ENCODE measurements around the gene MAPKAPK5.
"Not testable (repeated sequence)": the region's sequence is repeated elsewhere in the genome, so short reads cannot be mapped to it uniquely, and the experiment has no call there.

Gene MAPKAPK5

GRCh38 chr12:111870706-111871105 is 28.7 kb downstream of the MAPKAPK5 start:
- FAIRE-seq (no peak), DNase-seq (ENCODE audit: extremely low spot score, insufficient read length, low read depth) (no peak)

GRCh38 chr12:111873113-111873512 is 31.1 kb downstream of the MAPKAPK5 start:
- DNase-seq (ENCODE audit: extremely low spot score, insufficient read length, low read depth) (no peak), FAIRE-seq (no peak)

GRCh38 chr12:111881716-111882115 is 39.7 kb downstream of the MAPKAPK5 start:
- DNase-seq (ENCODE audit: extremely low spot score, insufficient read length, low read depth) (no peak), FAIRE-seq (no peak)

- no peak for FAIRE-seq
- DNase-seq (ENCODE audit: extremely low spot score, insufficient read length, low read depth) = no peak
Observed at GRCh38 chr12:111886662-111887545, 44.9 kb downstream of the MAPKAPK5 start.

- FAIRE-seq (no peak), DNase-seq (ENCODE audit: extremely low spot score, insufficient read length, low read depth) (no peak)
Observed at GRCh38 chr12:111887926-111888745, 46.1 kb downstream of the MAPKAPK5 start.

GRCh38 chr12:111893287-111893686 is 51.3 kb downstream of the MAPKAPK5 start:
- DNase-seq (ENCODE audit: extremely low spot score, insufficient read length, low read depth) = no peak
- FAIRE-seq = no peak

GRCh38 chr12:111894556-111894955 is 52.5 kb downstream of the MAPKAPK5 start:
- DNase-seq (ENCODE audit: extremely low spot score, insufficient read length, low read depth) = no peak
- FAIRE-seq = no peak

- FAIRE-seq = no peak
Observed at GRCh38 chr12:111901182-111901581, 59.2 kb downstream of the MAPKAPK5 start.

GRCh38 chr12:111904446-111904975 is 62.5 kb downstream of the MAPKAPK5 start:
- FAIRE-seq (no peak), DNase-seq (ENCODE audit: extremely low spot score, insufficient read length, low read depth) (no peak)

More at GRCh38 chr12:111901182-111901581, 59.2 kb downstream of the MAPKAPK5 start:
- no peak for DNase-seq (ENCODE audit: extremely low spot score, insufficient read length, low read depth)

- FAIRE-seq (no peak), DNase-seq (ENCODE audit: extremely low spot score, insufficient read length, low read depth) (no peak)
Observed at GRCh38 chr12:111905502-111905901, 63.5 kb downstream of the MAPKAPK5 start.

GRCh38 chr12:111907740-111908139 is 65.7 kb downstream of the MAPKAPK5 start:
- FAIRE-seq (no peak), DNase-seq (ENCODE audit: extremely low spot score, insufficient read length, low read depth) (no peak)

- DNase-seq (ENCODE audit: extremely low spot score, insufficient read length, low read depth) (no peak), FAIRE-seq (no peak)
Observed at GRCh38 chr12:111925171-111925570, 83.1 kb downstream of the MAPKAPK5 start.

- DNase-seq (ENCODE audit: extremely low spot score, insufficient read length, low read depth) (no peak), FAIRE-seq (no peak)
Observed at GRCh38 chr12:111926631-111927030, 84.6 kb downstream of the MAPKAPK5 start.

- FAIRE-seq = no peak
Observed at GRCh38 chr12:111927346-111927745, 85.3 kb downstream of the MAPKAPK5 start.

GRCh38 chr12:111932241-111932640 is 90.2 kb downstream of the MAPKAPK5 start:
- DNase-seq (ENCODE audit: extremely low spot score, insufficient read length, low read depth) (no peak), FAIRE-seq (no peak)

More at GRCh38 chr12:111927346-111927745, 85.3 kb downstream of the MAPKAPK5 start:
- no peak for DNase-seq (ENCODE audit: extremely low spot score, insufficient read length, low read depth)

GRCh38 chr12:111936869-111937268 is 94.8 kb downstream of the MAPKAPK5 start:
- FAIRE-seq = peak; percentile 15
- DNase-seq (ENCODE audit: extremely low spot score, insufficient read length, low read depth) = no peak

- DNase-seq (ENCODE audit: extremely low spot score, insufficient read length, low read depth) (no peak), FAIRE-seq (no peak)
Observed at GRCh38 chr12:111937429-111937828, 95.4 kb downstream of the MAPKAPK5 start.

GRCh38 chr12:111942557-111942956 is 100.5 kb downstream of the MAPKAPK5 start:
- DNase-seq (ENCODE audit: extremely low spot score, insufficient read length, low read depth) = no peak
- no peak for FAIRE-seq

GRCh38 chr12:111943929-111944328 is 101.9 kb downstream of the MAPKAPK5 start:
- DNase-seq (ENCODE audit: extremely low spot score, insufficient read length, low read depth) = no peak
- no peak for FAIRE-seq

GRCh38 chr12:111950961-111951676 is 109.1 kb downstream of the MAPKAPK5 start:
- not testable (repeated sequence) for DNase-seq (ENCODE audit: extremely low spot score, insufficient read length, low read depth); FAIRE-seq
